GM12801 (cell line): ENCODE measurements around the gene IFNK.

ENCODE experiments used
- TF ChIP-seq, protein P1 (sequence below): IDR thresholded peaks from one replicate; pipeline ENCODE4 v1.5.1; 2011; ENCODE audit warnings: control low read depth; ENCODE audit not compliant: insufficient read length; ENCODE audit errors: extremely low read depth

Gene IFNK

DNA sequence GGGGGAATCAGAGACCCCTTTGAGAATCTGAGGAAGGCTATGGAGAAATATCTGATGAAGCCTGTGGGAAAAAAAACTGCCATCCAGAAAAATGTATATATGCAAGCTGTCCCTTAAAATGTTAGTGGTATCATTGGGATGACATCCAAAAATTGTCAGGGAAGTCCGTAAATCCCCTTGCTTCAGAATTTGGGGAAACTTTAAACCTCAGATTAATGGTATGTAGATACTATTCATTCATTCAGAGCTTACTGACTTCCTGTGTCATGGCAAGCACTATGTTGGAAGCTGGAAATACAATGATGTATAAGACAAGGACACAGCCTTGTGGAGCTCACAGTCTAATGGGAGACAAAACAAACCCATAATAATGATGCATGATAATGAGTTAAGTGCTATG is 16.4 kb downstream of the IFNK start:
- TF ChIP-seq, protein P1, sequence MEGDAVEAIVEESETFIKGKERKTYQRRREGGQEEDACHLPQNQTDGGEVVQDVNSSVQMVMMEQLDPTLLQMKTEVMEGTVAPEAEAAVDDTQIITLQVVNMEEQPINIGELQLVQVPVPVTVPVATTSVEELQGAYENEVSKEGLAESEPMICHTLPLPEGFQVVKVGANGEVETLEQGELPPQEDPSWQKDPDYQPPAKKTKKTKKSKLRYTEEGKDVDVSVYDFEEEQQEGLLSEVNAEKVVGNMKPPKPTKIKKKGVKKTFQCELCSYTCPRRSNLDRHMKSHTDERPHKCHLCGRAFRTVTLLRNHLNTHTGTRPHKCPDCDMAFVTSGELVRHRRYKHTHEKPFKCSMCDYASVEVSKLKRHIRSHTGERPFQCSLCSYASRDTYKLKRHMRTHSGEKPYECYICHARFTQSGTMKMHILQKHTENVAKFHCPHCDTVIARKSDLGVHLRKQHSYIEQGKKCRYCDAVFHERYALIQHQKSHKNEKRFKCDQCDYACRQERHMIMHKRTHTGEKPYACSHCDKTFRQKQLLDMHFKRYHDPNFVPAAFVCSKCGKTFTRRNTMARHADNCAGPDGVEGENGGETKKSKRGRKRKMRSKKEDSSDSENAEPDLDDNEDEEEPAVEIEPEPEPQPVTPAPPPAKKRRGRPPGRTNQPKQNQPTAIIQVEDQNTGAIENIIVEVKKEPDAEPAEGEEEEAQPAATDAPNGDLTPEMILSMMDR = no peak

DNA sequence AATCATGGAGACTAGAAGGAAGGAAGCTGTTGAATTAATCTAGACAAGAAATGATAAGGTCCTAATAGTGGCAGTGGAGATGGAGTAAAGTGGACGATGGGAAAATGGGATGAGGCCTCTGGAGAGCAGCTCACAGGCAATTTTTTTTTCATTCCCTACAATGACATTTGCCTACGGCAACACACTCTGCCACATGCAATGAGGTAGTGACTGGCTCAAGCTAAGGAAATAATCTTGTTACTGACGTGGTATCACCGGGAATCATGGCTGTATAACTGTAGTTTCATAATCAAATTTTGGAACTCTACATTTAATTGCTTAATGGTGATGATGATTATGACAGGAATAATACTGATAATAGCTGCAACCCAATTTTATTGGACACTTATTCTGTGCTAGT is 17.6 kb downstream of the IFNK start:
- TF ChIP-seq, protein P1 = no peak

DNA sequence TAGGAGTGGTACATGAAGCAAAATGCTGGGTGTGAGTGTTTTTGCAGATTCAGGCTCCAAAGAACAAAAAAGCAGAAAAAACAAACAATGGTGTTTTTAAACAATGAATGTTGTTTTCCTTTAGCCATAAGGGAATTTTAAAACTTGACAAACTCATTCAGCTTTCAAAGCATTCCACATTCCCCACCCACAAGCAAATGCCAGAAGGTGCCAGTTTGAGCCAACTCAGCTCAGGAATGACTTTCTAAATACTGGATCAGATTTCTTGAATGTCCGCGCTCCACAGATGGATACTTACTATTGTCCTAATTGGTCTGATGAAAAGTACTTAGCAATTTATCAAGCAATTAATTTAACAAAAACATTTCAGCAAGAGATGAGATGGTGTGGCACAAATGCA is 18.4 kb downstream of the IFNK start:
- TF ChIP-seq, protein P1 = no peak

DNA sequence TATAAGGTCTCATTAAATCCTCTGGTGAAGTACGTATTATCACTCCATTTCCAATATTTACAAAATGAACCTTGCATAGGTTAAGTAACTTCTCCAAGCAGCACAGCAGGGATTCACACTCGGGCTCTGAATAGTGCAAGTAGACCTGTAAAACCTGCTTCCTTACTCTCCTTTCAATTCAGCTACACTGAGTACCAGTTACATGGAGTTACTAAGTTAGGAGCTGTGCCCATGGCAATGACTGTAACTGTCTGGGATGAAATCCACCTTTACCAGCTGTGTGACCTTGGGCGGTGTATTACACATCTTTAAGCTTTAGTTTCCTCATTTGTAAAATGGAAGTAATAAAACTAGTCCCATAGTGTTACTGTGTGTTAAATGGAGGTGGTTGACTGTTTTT is 21.4 kb downstream of the IFNK start:
- TF ChIP-seq, protein P1 = no peak

DNA sequence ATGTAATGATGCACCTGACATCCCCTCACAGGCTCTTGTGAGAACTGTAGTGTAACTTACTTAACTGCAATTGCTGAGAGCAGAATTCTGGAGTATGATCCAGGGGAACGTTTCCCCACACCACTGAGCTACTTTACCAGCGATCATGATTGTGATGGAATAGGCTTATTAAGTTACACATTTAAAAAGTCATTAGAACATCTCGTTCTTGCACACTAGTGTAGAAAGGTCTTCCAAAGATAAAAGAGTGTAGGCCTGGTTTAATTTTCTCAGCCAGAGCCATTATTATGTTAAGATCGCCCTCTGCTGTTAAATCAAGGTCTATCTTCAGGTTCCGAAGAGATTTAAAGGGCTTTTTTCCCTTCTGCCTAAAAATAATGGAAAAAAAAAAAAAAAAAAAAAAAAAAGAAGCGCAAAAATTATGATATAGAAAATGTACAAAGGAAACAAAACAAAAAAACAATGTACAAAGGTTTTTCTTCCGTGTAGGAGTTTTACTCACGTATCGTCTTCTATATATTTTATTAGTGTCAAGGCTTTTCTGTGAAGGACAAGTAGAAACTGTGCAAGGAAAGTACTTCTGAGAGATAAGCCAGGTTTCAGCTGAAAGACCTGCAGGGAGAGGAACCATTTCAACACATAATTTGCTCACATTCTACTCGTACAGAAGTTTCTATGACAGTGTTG is 24.1 kb downstream of the IFNK start:
- TF ChIP-seq, protein P1 = no peak

DNA sequence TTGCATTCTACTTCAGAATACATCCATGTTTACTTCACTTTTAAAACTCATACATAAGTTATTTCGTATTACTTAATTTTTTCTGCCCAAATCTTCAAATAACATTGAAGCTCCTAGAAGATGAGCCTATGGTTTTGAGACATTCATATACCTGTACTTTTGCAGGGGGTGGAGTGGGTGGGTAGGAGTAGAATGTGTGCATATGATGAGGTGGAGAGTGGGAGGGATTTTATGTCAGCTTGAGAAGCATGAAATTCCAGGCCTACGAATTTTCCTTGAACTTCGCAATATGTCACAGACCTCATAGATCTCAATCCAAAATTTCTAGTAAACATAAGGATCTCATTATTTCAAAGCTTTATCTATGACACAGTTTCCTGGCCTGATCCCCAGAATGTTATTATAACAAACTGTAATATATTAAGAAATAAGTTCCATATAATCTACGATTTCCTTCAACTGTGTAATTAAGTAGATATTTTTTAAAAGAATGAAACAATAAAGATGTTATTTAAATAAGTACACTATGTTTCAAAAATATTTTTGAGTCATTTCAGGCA is 25.2 kb downstream of the IFNK start:
- TF ChIP-seq, protein P1 = no peak

DNA sequence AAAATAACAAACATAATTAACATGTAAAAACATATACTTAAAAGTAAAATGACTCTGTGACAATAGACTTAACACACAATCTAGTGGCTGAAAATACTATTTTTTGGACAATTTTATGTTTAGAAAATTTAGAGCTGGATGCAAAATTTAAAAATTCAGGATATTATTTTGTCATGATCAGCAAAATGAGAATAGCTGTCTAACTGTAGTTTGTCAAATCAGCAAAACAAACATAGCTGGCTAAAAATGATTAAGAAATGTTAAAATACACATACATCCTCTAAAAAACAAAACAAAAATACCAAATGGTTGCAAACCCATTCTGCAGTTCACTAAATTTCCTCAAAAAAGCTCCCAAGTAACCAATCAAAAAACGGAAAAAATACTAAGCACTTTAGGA is 30.6 kb downstream of the IFNK start:
- TF ChIP-seq, protein P1 = no peak

DNA sequence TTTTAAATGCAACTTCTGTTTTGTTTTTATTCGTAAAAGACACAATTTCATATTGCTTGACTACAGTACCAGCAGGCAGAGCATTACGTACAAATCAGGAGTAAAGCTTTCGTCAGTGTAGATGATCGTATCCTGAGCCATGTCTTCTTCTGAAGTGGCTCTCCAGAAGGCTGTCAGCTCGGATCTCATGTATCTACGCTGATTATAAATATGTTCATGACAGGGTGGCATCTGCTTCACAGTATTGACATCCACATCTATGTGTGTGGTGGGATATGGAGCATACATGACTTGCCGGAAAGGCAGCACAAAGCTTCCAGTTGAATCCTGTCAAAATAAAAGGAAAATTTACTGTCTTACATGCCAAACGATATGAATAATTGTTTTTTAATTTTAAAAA is 32.4 kb downstream of the IFNK start:
- TF ChIP-seq, protein P1 = no peak
